Body of pancreas (tissue), 4 donors: ENCODE results near the gene TLL2.

Experiments
- POLR2A ChIP-seq, 3 donors: fragments of 450-650 bp; IDR thresholded peaks; one replicate each; pipeline ENCODE4 v1.6.1; 2016; ENCODE audit warnings: antibody characterized with exemption in 3 of 3, mild to moderate bottlenecking in 2 of 3
- TF ChIP-seq, protein P1 (sequence below), 7 experiments: fragments of 450-650 bp in 4 of 7; fragments of 200-600 bp in 3 of 7; sonication (generic) in 3 of 7; IDR thresholded peaks; one replicate each; pipeline ENCODE4 v1.5.1; 2016 to 2019; ENCODE audit warnings: antibody characterized with exemption in 7 of 7

DNA sequence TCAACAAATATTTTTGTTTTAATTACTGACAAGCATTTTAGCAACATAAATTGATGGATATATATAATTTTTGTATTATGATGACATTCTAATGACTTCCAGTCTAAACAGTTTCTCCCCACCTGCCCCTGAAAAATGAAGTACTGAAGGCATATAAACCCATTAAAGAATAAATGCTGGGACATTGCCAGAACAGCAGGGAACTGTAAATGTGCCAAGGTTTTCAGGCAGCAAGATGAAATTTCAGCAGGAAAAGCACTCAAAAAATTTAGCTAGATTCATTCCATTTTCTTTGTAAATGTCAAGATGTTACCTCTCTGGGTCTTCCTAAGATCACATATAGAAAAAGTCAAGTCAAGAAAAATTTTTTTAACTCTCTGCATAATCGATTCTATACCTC, 11.0 kb upstream of the TLL2 start:
- TF ChIP-seq, protein P1, sequence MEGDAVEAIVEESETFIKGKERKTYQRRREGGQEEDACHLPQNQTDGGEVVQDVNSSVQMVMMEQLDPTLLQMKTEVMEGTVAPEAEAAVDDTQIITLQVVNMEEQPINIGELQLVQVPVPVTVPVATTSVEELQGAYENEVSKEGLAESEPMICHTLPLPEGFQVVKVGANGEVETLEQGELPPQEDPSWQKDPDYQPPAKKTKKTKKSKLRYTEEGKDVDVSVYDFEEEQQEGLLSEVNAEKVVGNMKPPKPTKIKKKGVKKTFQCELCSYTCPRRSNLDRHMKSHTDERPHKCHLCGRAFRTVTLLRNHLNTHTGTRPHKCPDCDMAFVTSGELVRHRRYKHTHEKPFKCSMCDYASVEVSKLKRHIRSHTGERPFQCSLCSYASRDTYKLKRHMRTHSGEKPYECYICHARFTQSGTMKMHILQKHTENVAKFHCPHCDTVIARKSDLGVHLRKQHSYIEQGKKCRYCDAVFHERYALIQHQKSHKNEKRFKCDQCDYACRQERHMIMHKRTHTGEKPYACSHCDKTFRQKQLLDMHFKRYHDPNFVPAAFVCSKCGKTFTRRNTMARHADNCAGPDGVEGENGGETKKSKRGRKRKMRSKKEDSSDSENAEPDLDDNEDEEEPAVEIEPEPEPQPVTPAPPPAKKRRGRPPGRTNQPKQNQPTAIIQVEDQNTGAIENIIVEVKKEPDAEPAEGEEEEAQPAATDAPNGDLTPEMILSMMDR (IDR thresholded peaks at IDR 0.05) = no peak
- TF ChIP-seq POLR2A (IDR thresholded peaks at IDR 0.05) = no peak
